Gastroesophageal sphincter (tissue), 4 donors: ENCODE data around the gene SCN4A. TPM values are rescaled to one million over a fixed set of nuclear protein-coding genes. Genes with fewer than 3 reads are reported as not detected.

ENCODE experiments used
- ATAC-seq: fragments of 150-250 bp; one replicate; pipeline ENCODE4 v1.9.1; 2016; ENCODE audit warnings: mild to moderate bottlenecking, moderate library complexity
- H3K27ac ChIP-seq, 4 donors: fragments of 200-600 bp; sonication (generic) in 3 of 4; 1 replicate in 3 of 4; 2 replicates in 1 of 4; pipeline ENCODE4 v1.5.1; 2016 to 2019
- H3K27me3 ChIP-seq: fragments of 200-600 bp; sonication (generic); one replicate; pipeline ENCODE4 v1.5.1; 2019
- H3K36me3 ChIP-seq, 2 donors: fragments of 200-600 bp; sonication (generic); one replicate each; pipeline ENCODE4 v1.5.1; 2019; ENCODE audit warnings: control low read depth in 1 of 2
- H3K4me1 ChIP-seq, 3 donors: fragments of 200-600 bp; sonication (generic); 1 replicate in 2 of 3; 2 replicates in 1 of 3; pipeline ENCODE4 v1.5.1; 2016 to 2019; ENCODE audit warnings: control low read depth in 2 of 3
- H3K4me3 ChIP-seq, 2 donors: fragments of 200-600 bp; sonication (generic); one replicate each; pipeline ENCODE4 v1.5.1; 2019; ENCODE audit warnings: mild to moderate bottlenecking in 1 of 2, moderate library complexity in 1 of 2
- H3K9me3 ChIP-seq, 3 donors: fragments of 200-600 bp; sonication (generic); one replicate each; pipeline ENCODE4 v1.5.1; 2017 to 2019; ENCODE audit warnings: control low read depth in 2 of 3
- CTCF ChIP-seq, 4 experiments: fragments of 200-600 bp in 2 of 4; fragments of 450-650 bp in 2 of 4; sonication (generic) in 1 of 4; IDR thresholded peaks; one replicate each; pipeline ENCODE4 v1.5.1; 2017 to 2019; ENCODE audit warnings: antibody characterized with exemption in 4 of 4, mild to moderate bottlenecking in 2 of 4, moderate library complexity in 2 of 4
- EP300 ChIP-seq: sonication (generic); formaldehyde crosslinking; IDR thresholded peaks from one replicate; pipeline ENCODE4 v1.6.1; 2017; ENCODE audit warnings: antibody characterized with exemption, mild to moderate bottlenecking
- POLR2A ChIP-seq, 2 donors: fragments of 450-650 bp; IDR thresholded peaks; one replicate each; pipeline ENCODE4 v1.6.1; 2017; ENCODE audit warnings: antibody characterized with exemption in 2 of 2, mild to moderate bottlenecking in 2 of 2, moderate library complexity in 1 of 2
- POLR2AphosphoS5 ChIP-seq: sonication (generic); formaldehyde crosslinking; IDR thresholded peaks from one replicate; pipeline ENCODE4 v1.6.1; 2017; ENCODE audit warnings: antibody characterized with exemption
- WGBS, 2 donors: methylation state at CpG; one replicate each; pipeline ENCODE4 v1.1.5; 2018; ENCODE audit warnings: low coverage in 1 of 2; 5-methylcytosine and 5-hydroxymethylcytosine counted together
- total RNA-seq, 4 donors: library from RNA; depleted of rRNA; stranded (reverse); fragments of >200 nt; gene quantifications; one replicate each; pipeline ENCODE4 v1.1.0, GENCODE V29; 2016

SCN4A gene
- total RNA-seq, 4 donors from 2014 or later = 0.15 to 0.47 (median 0.35) TPM

DNA sequence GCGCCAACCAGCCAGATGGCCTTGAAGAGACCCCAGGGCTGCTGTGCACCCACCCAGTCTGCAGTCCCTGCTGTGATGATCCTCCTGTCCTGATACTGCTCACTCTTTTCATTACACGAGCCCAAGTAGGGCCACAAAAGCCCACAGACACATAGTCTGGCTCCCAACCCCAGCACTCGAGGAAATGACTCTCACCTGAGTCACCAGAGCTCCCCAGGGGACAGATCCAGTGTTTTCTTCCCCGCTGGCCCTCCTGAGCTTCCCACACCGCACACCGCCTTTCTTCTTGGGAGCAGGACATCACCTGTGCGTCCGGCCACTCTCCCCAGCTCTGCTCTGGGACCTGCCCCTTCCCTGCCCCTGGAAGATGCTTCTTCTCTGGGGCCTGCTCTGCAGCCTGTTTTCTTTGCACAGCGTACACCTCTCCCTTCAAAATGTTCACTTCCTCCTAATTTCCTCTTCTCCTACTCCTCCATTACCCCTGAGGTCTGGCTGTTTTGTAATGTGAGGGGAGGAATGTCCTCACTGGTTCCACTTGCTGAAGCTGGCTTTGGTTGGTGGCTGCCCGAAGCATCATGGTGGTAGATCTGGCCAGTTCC is 2.0 kb upstream of the SCN4A start:
- Histone ChIP-seq H3K4me3 (no peak overlapping the region), H3K27me3 (peaks cover 35% of the 10 kb centered on the region), H3K4me1 (no peaks in the 10 kb centered on the region), H3K36me3 (no peaks in the 10 kb centered on the region), H3K27ac (no peak overlapping the region), H3K9me3 (no peaks in the 10 kb centered on the region)
- no peak for ATAC-seq
- WGBS, 2 donors = 80% methylated on average over 9 of the region's 10 CpGs; no CpG with 5 or more reads in 1 of the 2 donors
- TF ChIP-seq POLR2A (IDR thresholded peaks at IDR 0.05) (no peak), CTCF (IDR thresholded peaks at IDR 0.05) (no peak), POLR2AphosphoS5 (no peak)

- Histone ChIP-seq H3K27ac (no peak overlapping the region), H3K27me3 (peaks cover 35% of the 10 kb centered on the region), H3K36me3 (no peaks in the 10 kb centered on the region), H3K9me3 (no peaks in the 10 kb centered on the region), H3K4me1 (no peaks in the 10 kb centered on the region), H3K4me3 (no peak overlapping the region)
- TF ChIP-seq POLR2AphosphoS5 = no peak
- no peak for TF ChIP-seq EP300
- no peak for TF ChIP-seq CTCF (IDR thresholded peaks at IDR 0.05)
- TF ChIP-seq POLR2A (IDR thresholded peaks at IDR 0.05) = no peak
- WGBS, 2 donors = 80% methylated on average over 1 of the region's 12 CpGs; no CpG with 5 or more reads in 1 of the 2 donors
- ATAC-seq = no peak
These were observed 1.3 kb upstream of the SCN4A start for GRCh38 chr17:63973930-63974593.

- Histone ChIP-seq H3K36me3 (no peaks in the 10 kb centered on the region), H3K27ac (no peak overlapping the region), H3K9me3 (no peaks in the 10 kb centered on the region), H3K27me3 (peaks cover 35% of the 10 kb centered on the region), H3K4me1 (no peaks in the 10 kb centered on the region), H3K4me3 (no peak overlapping the region)
- TF ChIP-seq POLR2AphosphoS5 (no peak), EP300 (no peak), POLR2A (IDR thresholded peaks at IDR 0.05) (no peak), CTCF (IDR thresholded peaks at IDR 0.05) (no peak)
- ATAC-seq = no peak
- 53% methylated on average over 3 of the region's 6 CpGs; no CpG with 5 or more reads in 1 of the 2 donors for WGBS, 2 donors
These were observed 529 bp upstream of the SCN4A start for GRCh38 chr17:63973247-63973646.

- WGBS, 2 donors = 48 to 62% methylated on average over 4 to 8 of the region's 10 CpGs
- H3K4me1 ChIP-seq = no peaks in the 10 kb centered on the region
- H3K36me3 ChIP-seq = no peaks in the 10 kb centered on the region
- H3K27ac ChIP-seq = no peak overlapping the region
- no peak for ATAC-seq
- no peak overlapping the region for H3K4me3 ChIP-seq
- peaks cover 17% of the 10 kb centered on the region for H3K27me3 ChIP-seq
- H3K9me3 ChIP-seq = no peaks in the 10 kb centered on the region
- no peak for TF ChIP-seq EP300
- no peak for TF ChIP-seq CTCF (IDR thresholded peaks at IDR 0.05)
- no peak for TF ChIP-seq POLR2A (IDR thresholded peaks at IDR 0.05)
- TF ChIP-seq POLR2AphosphoS5 = no peak
These were observed 3.4 kb downstream of the SCN4A start for GRCh38 chr17:63969278-63969677.

DNA sequence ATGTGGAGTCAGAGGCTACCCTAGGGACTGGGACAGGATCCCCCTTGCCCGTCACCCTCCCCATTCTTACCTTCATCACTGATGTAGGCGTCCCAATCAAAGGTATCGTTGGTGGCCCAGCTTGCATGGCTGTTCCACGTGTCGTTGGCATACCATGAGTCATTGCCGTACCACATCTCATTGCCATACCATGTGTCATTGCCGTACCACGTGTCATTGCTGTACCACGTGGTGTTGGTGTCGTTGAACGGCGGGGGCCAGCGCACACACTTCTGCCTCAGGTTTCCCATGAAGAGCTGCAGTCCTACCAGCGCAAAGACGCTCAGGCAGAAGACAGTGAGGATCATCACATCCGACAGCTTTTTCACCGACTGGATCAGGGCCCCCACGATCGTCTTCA is 4.8 kb downstream of the SCN4A start:
- H3K4me3 ChIP-seq = no peak overlapping the region
- H3K9me3 ChIP-seq = no peaks in the 10 kb centered on the region
- no peak for TF ChIP-seq EP300
- TF ChIP-seq POLR2AphosphoS5 = no peak
- no peak overlapping the region for H3K27ac ChIP-seq
- H3K27me3 ChIP-seq = peaks cover 5% of the 10 kb centered on the region
- no peaks in the 10 kb centered on the region for H3K36me3 ChIP-seq
- ATAC-seq = no peak
- 78 to 96% methylated on average over 9 to 13 of the region's 19 CpGs for WGBS, 2 donors
- peaks cover 0 to under 1% (median 0%) of the 10 kb centered on the region in 3 donors for H3K4me1 ChIP-seq
